Measurements from ENCODE around the gene PSEN2. TPM values are rescaled to one million over a fixed set of nuclear protein-coding genes. Genes with fewer than 3 reads are reported as not detected.
A peak's percentile ranks its signal among the peaks of the same experiment; 100 is the strongest.

PSEN2 gene
- total and polyA plus RNA-seq, 10 donors, result 6.3 to 57.0 (median 29.3) TPM

DNA sequence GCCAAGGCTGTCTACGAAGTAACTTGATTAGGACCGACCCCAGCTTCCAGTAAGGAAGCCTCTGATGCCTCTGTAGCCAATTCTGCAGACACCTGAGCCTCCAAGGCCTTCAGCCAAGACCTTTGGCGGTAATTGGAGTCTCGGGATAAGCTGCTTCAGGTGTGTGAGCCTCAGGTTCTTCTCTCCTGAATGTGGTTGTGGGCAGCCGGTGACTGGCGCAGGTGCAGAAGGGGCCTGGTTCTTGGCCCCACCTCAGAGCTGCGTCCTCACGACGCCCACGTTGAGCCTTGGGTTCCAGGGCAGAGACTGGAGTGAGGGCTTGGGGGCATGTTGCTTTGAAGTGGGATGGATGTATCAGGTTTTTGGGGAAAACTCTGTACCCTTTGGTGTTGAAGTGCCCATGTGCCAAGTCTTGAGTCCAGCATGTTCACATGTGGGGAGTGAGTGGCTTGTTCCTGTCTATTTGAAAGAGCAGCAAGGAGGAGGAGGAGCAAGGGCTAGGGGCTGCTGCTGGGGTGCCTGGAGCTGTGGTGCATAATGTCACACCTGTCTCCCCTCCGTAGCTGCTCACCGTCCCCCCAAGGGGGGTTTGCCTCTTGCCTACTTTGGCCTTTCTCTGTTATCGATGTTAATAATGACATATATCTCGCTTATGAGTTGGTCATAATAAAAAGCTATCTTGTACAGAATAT is 1.4 kb downstream of the PSEN2 start:
- no peaks in the 10 kb centered on the region for H3K9me3 ChIP-seq
- no peak for TF ChIP-seq POLR2AphosphoS5 (IDR thresholded peaks at IDR 0.05)
- TF ChIP-seq, protein P1, sequence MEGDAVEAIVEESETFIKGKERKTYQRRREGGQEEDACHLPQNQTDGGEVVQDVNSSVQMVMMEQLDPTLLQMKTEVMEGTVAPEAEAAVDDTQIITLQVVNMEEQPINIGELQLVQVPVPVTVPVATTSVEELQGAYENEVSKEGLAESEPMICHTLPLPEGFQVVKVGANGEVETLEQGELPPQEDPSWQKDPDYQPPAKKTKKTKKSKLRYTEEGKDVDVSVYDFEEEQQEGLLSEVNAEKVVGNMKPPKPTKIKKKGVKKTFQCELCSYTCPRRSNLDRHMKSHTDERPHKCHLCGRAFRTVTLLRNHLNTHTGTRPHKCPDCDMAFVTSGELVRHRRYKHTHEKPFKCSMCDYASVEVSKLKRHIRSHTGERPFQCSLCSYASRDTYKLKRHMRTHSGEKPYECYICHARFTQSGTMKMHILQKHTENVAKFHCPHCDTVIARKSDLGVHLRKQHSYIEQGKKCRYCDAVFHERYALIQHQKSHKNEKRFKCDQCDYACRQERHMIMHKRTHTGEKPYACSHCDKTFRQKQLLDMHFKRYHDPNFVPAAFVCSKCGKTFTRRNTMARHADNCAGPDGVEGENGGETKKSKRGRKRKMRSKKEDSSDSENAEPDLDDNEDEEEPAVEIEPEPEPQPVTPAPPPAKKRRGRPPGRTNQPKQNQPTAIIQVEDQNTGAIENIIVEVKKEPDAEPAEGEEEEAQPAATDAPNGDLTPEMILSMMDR (IDR thresholded peaks at IDR 0.05 in 8 of 11, conservative IDR thresholded peaks at IDR 0.05 in 3 of 11), result no peak
- no peak for TF ChIP-seq POLR2A (IDR thresholded peaks at IDR 0.05)
- peak overlapping the region in 4 of 8 donors; percentile 24 to 87 (median 86) for H3K27ac ChIP-seq
- peaks cover 0 to 11% (median 0%) of the 10 kb centered on the region in 7 donors for H3K27me3 ChIP-seq (replicated peaks in 1 of 7)
- H3K4me1 ChIP-seq, result peaks cover 7 to 67% (median 43%) of the 10 kb centered on the region in 6 donors
- peak; percentile 69 for DNase-seq
- H3K4me3 ChIP-seq, result peak overlapping the region in 6 of 8 donors; percentile 58 to 91 (median 84)
- intact Hi-C loops (cut with DNase I; ENCODE audit: low total_unique reads), result no loop called here
- WGBS, 5 donors, result 86 to 91% (median 88%) methylated on average over 14 of the region's 14 CpGs
- peaks cover 0 to 16% (median under 1%) of the 10 kb centered on the region in 6 donors for H3K36me3 ChIP-seq

DNA sequence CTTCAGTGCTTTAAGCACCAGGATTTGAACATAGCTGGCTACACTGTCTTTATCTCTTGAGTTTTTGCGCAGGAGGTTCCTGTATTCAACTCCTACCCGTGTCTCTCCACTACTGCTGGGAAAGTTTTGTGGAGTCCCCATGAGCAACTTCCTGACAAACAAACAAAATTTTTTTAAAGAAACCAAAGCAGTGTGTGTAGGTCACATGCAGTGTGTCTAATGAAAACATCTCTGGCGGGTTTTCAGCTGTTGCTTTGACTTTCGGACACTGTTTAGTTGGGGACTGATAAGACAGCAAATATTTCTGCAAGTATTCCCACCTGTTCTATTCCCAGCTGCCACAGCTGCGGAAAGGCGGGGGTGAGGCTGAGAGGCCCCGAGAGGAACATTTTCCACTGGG is 2.0 kb downstream of the PSEN2 start:
- peak overlapping the region in 4 of 8 donors; percentile 24 to 86 (median 66) for H3K27ac ChIP-seq
- 64 to 71% (median 69%) methylated on average over 7 of the region's 7 CpGs for WGBS, 5 donors
- TF ChIP-seq POLR2A (IDR thresholded peaks at IDR 0.05) (no peak), POLR2AphosphoS5 (IDR thresholded peaks at IDR 0.05) (no peak)
- TF ChIP-seq, protein P1 (IDR thresholded peaks at IDR 0.05 in 8 of 11, conservative IDR thresholded peaks at IDR 0.05 in 3 of 11), result no peak
- H3K4me1 ChIP-seq, result peaks cover 7 to 67% (median 43%) of the 10 kb centered on the region in 6 donors
- peaks cover 0 to 11% (median 0%) of the 10 kb centered on the region in 7 donors for H3K27me3 ChIP-seq (replicated peaks in 1 of 7)
- H3K4me3 ChIP-seq, result no peak overlapping the region
- intact Hi-C loops (cut with DNase I; ENCODE audit: low total_unique reads), result no loop called here
- DNase-seq, result no peak
- H3K36me3 ChIP-seq, result peaks cover 0 to 23% (median 5%) of the 10 kb centered on the region in 6 donors
- no peaks in the 10 kb centered on the region for H3K9me3 ChIP-seq

DNA sequence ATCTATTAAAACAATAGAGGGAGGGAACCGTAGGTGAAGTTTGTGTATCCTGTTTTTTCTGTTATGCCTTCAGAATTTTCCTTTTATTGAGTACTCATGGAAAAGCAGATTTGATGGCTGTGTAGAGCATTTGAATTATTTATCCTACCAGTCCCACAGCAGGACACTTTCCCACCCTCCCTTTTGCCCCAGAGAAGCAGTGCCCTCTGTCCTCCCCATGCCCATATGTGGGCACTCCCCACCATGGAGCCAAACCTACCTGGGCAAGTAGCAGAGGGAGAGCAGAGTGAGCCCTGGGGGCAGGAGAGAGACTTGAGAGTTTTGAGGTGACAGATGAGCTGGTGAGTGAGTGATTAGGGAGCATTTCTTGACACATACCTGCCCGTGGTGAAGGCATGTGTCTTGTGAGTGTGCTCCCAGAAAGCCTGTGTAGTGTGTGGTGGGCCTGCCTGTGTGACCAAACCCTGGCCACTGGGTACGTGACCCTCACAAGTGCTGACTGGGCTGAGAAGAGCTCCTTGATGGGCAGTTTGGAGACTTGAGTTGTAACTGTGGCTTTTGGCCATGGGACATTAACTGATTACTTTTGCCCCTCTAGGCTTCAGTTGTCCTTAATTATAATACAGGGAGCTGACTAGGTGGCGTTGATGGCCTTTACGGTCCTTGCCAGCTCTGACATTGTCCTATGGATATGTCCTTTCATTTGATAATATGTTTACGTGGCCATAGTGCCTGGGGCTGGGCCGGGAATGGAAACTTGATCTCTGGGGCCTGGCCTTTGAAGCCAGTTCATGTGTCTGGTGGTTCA is 3.6 kb downstream of the PSEN2 start:
- WGBS, 5 donors, result 75 to 87% (median 83%) methylated on average over 7 of the region's 7 CpGs
- no peaks in the 10 kb centered on the region for H3K9me3 ChIP-seq
- intact Hi-C loops (cut with DNase I; ENCODE audit: low total_unique reads), result no loop called here
- H3K4me1 ChIP-seq, result peaks cover 7 to 67% (median 43%) of the 10 kb centered on the region in 6 donors
- TF ChIP-seq, protein P1 (IDR thresholded peaks at IDR 0.05 in 8 of 11, conservative IDR thresholded peaks at IDR 0.05 in 3 of 11), result no peak
- TF ChIP-seq POLR2A (IDR thresholded peaks at IDR 0.05) (no peak), POLR2AphosphoS5 (IDR thresholded peaks at IDR 0.05) (no peak)
- DNase-seq, result peak; percentile 50
- no peak overlapping the region for H3K4me3 ChIP-seq
- H3K27ac ChIP-seq, result peak overlapping the region in 6 of 8 donors; percentile 31 to 86 (median 70)
- peaks cover 0 to 11% (median 0%) of the 10 kb centered on the region in 7 donors for H3K27me3 ChIP-seq (replicated peaks in 1 of 7)
- H3K36me3 ChIP-seq, result peaks cover 0 to 38% (median 5%) of the 10 kb centered on the region in 6 donors

Measured in spleen (tissue), 11 donors.